Measurements from ENCODE around the gene RND3. TPM values are rescaled to one million over a fixed set of nuclear protein-coding genes. Genes with fewer than 3 reads are reported as not detected.
A peak's percentile ranks its signal among the peaks of the same experiment; 100 is the strongest.

The RND3 gene
- total and polyA plus RNA-seq, 2 of the 13 experiments (the other 11 are each of a cell fraction or from before 2014, with no cell fraction given): 0.13 to 0.42 TPM

GRCh38 chr2:150507071-150507470 lies 19.6 kb upstream of the RND3 start:
- POLR2A ChIA-PET: no interaction called here
- no peak overlapping the region for H2AFZ ChIP-seq (ENCODE audit: low read length)
- no peak overlapping the region for H3K27ac ChIP-seq (ENCODE audit: extremely low read length, insufficient read depth, low read length)
- CTCF ChIA-PET (ENCODE audit: low intra/inter-chr PET ratio, low total read pairs): no interaction called here
- H3K79me2 ChIP-seq (ENCODE audit: insufficient read depth, low read length): no peaks in the 10 kb centered on the region
- H4K20me1 ChIP-seq (ENCODE audit: insufficient read depth, low read length): no peaks in the 10 kb centered on the region
- H3K9ac ChIP-seq (ENCODE audit: insufficient read depth, low read depth, low read length): no peak overlapping the region
- no peaks in the 10 kb centered on the region for H3K9me3 ChIP-seq (ENCODE audit: low read length)
- BruUV-seq (replicated peaks): no TSS peak
- in situ Hi-C loops (cut with HindIII; ENCODE audit: extremely low pct_ligation_motif_present, low pct_unique_long_range_greater_than_20kb) (no loop called here), intact Hi-C loops (cut with micrococcal nuclease; ENCODE audit: unreplicated experiment) (no loop called here)
- FAIRE-seq (no peak), DNase-seq (ENCODE audit: low spot score) (no peak), ATAC-seq (no peak)
- no peaks in the 10 kb centered on the region for H3K27me3 ChIP-seq (ENCODE audit: control insufficient read depth in 1 of 2, insufficient read depth in 2 of 2, low read length in 2 of 2)
- WGBS (ENCODE audit: low lambda C conversion rate): 0% methylated on average over 1 of the region's 1 CpG
- no peaks in the 10 kb centered on the region for H3K4me1 ChIP-seq (ENCODE audit: insufficient read depth, low read length)
- TF ChIP-seq, protein P1, sequence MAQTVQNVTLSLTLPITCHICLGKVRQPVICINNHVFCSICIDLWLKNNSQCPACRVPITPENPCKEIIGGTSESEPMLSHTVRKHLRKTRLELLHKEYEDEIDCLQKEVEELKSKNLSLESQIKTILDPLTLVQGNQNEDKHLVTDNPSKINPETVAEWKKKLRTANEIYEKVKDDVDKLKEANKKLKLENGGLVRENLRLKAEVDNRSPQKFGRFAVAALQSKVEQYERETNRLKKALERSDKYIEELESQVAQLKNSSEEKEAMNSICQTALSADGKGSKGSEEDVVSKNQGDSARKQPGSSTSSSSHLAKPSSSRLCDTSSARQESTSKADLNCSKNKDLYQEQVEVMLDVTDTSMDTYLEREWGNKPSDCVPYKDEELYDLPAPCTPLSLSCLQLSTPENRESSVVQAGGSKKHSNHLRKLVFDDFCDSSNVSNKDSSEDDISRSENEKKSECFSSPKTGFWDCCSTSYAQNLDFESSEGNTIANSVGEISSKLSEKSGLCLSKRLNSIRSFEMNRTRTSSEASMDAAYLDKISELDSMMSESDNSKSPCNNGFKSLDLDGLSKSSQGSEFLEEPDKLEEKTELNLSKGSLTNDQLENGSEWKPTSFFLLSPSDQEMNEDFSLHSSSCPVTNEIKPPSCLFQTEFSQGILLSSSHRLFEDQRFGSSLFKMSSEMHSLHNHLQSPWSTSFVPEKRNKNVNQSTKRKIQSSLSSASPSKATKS (CRISPR knock-in tag; IDR thresholded peaks at IDR 0.05): no peak
- H3K36me3 ChIP-seq (replicated peaks in 1 of 2; ENCODE audit: control insufficient read depth in 1 of 2, insufficient read depth in 2 of 2, low read length in 2 of 2): no peaks in the 10 kb centered on the region
- H3K4me2 ChIP-seq (ENCODE audit: low read depth, low read length): no peak overlapping the region
- H3K4me3 ChIP-seq (replicated peaks in 1 of 3; ENCODE audit: insufficient read depth in 1 of 3, low read depth in 2 of 3, low read length in 3 of 3): no peak overlapping the region

DNA sequence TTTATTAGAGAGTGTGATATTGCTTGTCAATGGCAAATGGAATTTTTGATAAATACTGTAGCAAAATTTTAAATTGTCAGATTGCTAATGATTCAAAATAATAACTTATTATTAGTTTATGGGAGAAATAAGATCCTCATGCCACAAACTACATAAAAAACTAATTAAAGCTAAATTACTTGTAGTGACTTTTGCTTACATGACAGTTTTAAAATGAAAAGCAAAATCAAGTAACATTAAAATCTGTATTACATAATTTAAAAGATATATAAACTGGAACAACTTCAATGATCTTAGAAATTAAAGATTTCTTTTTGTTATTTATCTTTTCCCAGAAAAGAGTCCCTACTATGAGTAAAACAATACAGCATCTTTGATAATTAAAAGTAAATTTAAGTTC lies 17.7 kb upstream of the RND3 start:
- no peaks in the 10 kb centered on the region for H3K4me1 ChIP-seq (ENCODE audit: insufficient read depth, low read length)
- no peak overlapping the region for H3K9ac ChIP-seq (ENCODE audit: insufficient read depth, low read depth, low read length)
- in situ Hi-C loops (cut with HindIII; ENCODE audit: extremely low pct_ligation_motif_present, low pct_unique_long_range_greater_than_20kb): no loop called here
- H3K27ac ChIP-seq (ENCODE audit: extremely low read length, insufficient read depth, low read length): no peak overlapping the region
- DNase-seq (ENCODE audit: low spot score) (no peak), ATAC-seq (no peak), FAIRE-seq (no peak)
- ChIA-PET CTCF (ENCODE audit: low intra/inter-chr PET ratio, low total read pairs) (no interaction called here), POLR2A (no interaction called here)
- intact Hi-C loops (cut with micrococcal nuclease; ENCODE audit: unreplicated experiment): no loop called here
- TF ChIP-seq MAFF (IDR thresholded peaks at IDR 0.05; ENCODE audit: low read depth, low read length): peak; percentile 73; the same call in 1 of the 2 replicates
- TF ChIP-seq, protein P2, sequence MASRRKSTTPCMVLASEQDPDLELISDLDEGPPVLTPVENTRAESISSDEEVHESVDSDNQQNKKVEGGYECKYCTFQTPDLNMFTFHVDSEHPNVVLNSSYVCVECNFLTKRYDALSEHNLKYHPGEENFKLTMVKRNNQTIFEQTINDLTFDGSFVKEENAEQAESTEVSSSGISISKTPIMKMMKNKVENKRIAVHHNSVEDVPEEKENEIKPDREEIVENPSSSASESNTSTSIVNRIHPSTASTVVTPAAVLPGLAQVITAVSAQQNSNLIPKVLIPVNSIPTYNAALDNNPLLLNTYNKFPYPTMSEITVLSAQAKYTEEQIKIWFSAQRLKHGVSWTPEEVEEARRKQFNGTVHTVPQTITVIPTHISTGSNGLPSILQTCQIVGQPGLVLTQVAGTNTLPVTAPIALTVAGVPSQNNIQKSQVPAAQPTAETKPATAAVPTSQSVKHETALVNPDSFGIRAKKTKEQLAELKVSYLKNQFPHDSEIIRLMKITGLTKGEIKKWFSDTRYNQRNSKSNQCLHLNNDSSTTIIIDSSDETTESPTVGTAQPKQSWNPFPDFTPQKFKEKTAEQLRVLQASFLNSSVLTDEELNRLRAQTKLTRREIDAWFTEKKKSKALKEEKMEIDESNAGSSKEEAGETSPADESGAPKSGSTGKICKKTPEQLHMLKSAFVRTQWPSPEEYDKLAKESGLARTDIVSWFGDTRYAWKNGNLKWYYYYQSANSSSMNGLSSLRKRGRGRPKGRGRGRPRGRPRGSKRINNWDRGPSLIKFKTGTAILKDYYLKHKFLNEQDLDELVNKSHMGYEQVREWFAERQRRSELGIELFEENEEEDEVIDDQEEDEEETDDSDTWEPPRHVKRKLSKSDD (CRISPR knock-in tag; IDR thresholded peaks at IDR 0.05; ENCODE audit: low read depth): no peak
- TF ChIP-seq MAFK (conservative IDR thresholded peaks at IDR 0.05 in 1 of 2, IDR thresholded peaks at IDR 0.05 in 1 of 2; ENCODE audit: low read length in 2 of 2): peak; percentile 66 to 87
- no peaks in the 10 kb centered on the region for H3K79me2 ChIP-seq (ENCODE audit: insufficient read depth, low read length)
- no peaks in the 10 kb centered on the region for H3K27me3 ChIP-seq (ENCODE audit: control insufficient read depth in 1 of 2, insufficient read depth in 2 of 2, low read length in 2 of 2)
- no peaks in the 10 kb centered on the region for H3K9me3 ChIP-seq (ENCODE audit: low read length)
- no TSS peak for BruUV-seq (replicated peaks)
- no peaks in the 10 kb centered on the region for H4K20me1 ChIP-seq (ENCODE audit: insufficient read depth, low read length)
- H2AFZ ChIP-seq (ENCODE audit: low read length): no peak overlapping the region
- H3K36me3 ChIP-seq (replicated peaks in 1 of 2; ENCODE audit: control insufficient read depth in 1 of 2, insufficient read depth in 2 of 2, low read length in 2 of 2): no peaks in the 10 kb centered on the region
- no peak overlapping the region for H3K4me2 ChIP-seq (ENCODE audit: low read depth, low read length)
- no peak overlapping the region for H3K4me3 ChIP-seq (replicated peaks in 1 of 3; ENCODE audit: insufficient read depth in 1 of 3, low read depth in 2 of 3, low read length in 3 of 3)

Data from HepG2 (cell line).